Mesodermal cell (in vitro differentiated cells): ENCODE measurements around the gene LOXL1.
"Not testable (repeated sequence)": the region's sequence is repeated elsewhere in the genome, so short reads cannot be mapped to it uniquely, and the experiment has no call there.

Experiments
- H3K27ac ChIP-seq: 2 replicates; pipeline ENCODE4 v1.7.0; 2013; ENCODE audit warnings: mild to moderate bottlenecking, low read depth, low read length, moderate library complexity; ENCODE audit not compliant: severe bottlenecking
- H3K36me3 ChIP-seq: 2 replicates; pipeline ENCODE4 v1.7.1; 2013; ENCODE audit warnings: mild to moderate bottlenecking, low read length, moderate library complexity; ENCODE audit not compliant: control insufficient read depth, insufficient read depth
- H3K4me1 ChIP-seq: one replicate; pipeline ENCODE4 v1.7.1; 2013; ENCODE audit warnings: mild to moderate bottlenecking, low read length; ENCODE audit not compliant: insufficient read depth, control insufficient read depth, poor library complexity, severe bottlenecking
- H3K4me3 ChIP-seq: 2 replicates; pipeline ENCODE4 v1.7.0; 2013; ENCODE audit warnings: low read length, control low read depth, mild to moderate bottlenecking; ENCODE audit not compliant: insufficient read depth, poor library complexity, severe bottlenecking; ENCODE audit errors: extremely low read depth
- H3K9me3 ChIP-seq: 2 replicates; pipeline ENCODE4 v1.7.1; 2013; ENCODE audit warnings: mild to moderate bottlenecking, low read length, moderate library complexity; ENCODE audit not compliant: control insufficient read depth
- WGBS, 2 experiments: methylation state at CpG; one replicate each; pipeline ENCODE4 v1.1.5; 2013; ENCODE audit warnings: missing lambda C conversion rate in 2 of 2; ENCODE audit not compliant: insufficient coverage in 2 of 2; 5-methylcytosine and 5-hydroxymethylcytosine counted together

LOXL1 gene

DNA sequence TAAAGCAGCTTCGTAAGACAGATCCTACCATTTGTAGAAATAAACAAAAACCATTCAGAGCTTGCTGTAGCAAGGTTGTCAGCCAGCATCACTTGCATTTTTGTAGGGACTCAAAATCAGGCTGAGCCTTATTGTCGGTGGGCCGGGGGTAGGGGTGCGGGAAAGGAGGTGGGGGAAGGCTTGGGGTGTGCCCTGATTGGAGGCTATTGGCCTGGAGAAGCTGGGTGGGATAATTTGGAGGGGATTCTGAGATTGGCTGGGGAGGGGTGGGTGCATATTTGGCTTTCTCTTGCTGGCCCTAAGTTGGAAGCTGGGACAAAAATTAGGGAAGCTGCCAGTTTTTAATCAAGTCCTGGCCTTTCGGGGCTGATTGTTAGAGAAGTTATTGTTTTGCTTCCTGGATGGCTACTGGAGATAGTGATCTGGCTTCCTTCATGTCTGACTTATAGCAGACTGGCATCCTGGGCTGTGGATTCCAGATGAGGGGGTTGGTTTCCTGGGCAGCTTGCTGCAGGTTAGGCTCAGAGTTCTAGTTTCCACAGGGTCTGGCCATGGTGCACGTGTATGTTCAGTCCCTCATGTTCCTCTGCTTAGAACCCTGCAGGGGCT is 43.0 kb downstream of the LOXL1 start:
- Histone ChIP-seq H3K4me3 (no peak overlapping the region), H3K27ac (no peak overlapping the region), H3K36me3 (no peaks in the 10 kb centered on the region), H3K9me3 (no peaks in the 10 kb centered on the region), H3K4me1 (peaks cover 20% of the 10 kb centered on the region)
- 85 to 88% methylated on average over 5 of the region's 6 CpGs for WGBS, 2 experiments

DNA sequence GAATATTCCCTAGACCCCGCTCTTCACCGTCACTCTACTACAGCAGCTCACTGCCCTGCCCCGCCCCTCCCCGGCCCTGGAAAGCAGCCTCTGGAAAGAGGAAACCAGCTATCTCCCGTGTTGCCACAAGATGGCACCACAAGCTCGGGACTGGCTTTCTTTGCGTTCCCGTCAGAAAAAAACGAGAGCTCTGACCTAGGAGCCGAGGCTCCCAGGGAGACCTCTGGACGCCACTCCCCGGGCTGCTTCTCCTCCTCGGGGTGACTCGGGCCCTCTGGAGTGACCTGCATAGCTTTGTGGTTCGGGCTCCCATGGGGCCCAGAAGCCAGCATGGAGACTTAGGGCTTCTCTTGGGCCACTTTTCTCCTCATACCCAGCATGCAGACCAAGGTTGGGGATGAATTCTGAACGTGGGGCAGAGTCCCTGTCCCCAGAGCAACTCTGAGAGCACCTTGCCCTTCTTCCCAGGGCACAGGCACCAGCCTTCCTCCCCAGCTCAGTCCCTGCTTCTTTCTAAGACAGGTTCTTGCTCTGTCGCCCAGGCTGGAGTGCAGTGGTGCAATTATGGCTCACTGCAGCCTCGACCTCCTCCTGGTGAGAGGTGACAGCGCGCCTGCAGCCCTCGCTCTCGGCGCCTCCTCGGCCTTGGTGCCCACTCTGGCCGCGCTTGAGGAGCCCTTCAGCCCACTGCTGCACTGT is 46.9 kb downstream of the LOXL1 start:
- no peaks in the 10 kb centered on the region for H3K36me3 ChIP-seq
- H3K27ac ChIP-seq = no peak overlapping the region
- no peaks in the 10 kb centered on the region for H3K9me3 ChIP-seq
- peaks cover 2% of the 10 kb centered on the region for H3K4me1 ChIP-seq
- no peak overlapping the region for H3K4me3 ChIP-seq
- WGBS, 2 experiments = 9 to 35% methylated on average over 16 to 21 of the region's 26 CpGs

DNA sequence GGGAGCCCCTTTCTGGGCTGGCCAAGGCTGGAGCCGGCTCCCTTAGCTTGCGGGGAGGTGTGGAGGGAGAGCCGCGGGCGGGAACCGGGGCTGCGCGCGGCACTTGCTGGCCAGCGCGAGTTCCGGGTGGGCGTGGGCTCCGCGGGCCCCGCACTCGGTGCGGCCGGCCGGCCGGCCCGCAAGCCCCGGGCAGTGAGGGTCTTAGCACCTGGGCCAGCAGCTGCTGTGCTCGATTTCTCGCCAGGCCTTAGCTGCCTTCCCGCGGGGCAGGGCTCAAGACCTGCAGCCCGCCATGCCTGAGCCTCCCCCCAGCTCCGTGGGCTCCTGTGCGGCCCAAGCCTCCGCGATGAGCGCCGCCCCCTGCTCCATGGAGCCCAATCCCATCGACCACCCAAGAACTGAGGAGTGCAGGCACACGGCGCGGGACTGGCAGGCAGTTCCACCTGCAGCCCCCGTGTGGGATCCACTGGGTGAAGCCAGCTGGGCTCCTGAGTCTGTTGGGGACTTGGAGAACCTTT is 47.5 kb downstream of the LOXL1 start:
- not testable (repeated sequence) for H3K4me3 ChIP-seq, H3K27ac ChIP-seq, H3K9me3 ChIP-seq, H3K4me1 ChIP-seq, H3K36me3 ChIP-seq
- 93 to 97% methylated on average over 28 to 39 of the region's 39 CpGs for WGBS, 2 experiments

DNA sequence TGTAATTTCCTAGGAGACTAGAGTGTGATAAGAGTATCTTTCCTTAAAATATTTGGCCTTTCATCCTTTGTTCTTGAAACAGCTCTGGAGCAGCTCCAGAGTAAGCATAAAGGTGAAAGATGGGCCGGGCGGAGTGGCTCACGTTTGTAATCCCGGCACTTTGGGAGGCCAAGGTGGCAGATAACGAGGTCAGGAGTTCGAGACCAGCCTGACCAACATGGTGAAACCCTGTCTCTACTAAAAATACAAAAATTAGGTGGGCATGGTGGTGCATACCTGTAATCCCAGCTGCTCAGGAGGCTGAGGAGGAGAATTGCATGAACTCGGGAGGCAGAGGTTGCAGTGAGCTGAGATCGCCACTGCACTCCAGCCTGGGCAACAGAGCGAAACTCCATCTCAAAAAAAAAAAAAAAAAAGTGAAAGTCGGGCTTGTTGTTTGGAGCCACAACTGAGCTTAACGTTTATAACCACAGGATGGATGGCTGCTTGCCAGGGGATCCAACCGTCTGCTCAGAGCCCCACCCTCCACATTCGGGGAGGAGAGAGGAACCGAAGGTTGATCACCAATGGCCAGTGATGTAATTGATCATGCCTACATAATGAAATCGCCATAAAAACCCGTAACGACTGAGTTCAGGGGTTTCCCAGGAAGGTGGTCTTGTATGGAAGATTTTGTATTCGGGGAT is 49.3 kb downstream of the LOXL1 start:
- H3K36me3 ChIP-seq, H3K4me3 ChIP-seq, H3K4me1 ChIP-seq, H3K9me3 ChIP-seq, H3K27ac ChIP-seq: not testable (repeated sequence)
- 87% methylated on average over 14 of the region's 18 CpGs for WGBS, 2 experiments

DNA sequence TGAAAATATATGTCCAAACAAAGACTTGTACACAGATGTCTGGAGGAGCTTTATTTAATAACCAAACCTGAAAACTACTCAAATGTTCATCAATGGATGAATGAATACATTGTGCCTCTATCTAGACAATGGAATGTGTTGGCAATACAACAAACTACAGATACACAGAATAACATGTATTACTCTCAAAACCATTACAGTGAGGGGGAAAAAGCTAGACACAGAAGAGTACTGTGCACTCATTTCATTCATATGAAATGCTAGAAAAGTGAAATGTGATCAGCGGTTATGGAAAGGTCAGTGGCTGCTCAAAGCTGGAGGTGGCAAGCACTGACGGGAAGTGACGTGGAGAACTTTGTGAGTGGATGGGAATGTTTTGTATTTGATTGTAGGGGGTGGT is 52.6 kb downstream of the LOXL1 start:
- WGBS, 2 experiments = 96 to 100% methylated on average over 2 to 3 of the region's 3 CpGs

DNA sequence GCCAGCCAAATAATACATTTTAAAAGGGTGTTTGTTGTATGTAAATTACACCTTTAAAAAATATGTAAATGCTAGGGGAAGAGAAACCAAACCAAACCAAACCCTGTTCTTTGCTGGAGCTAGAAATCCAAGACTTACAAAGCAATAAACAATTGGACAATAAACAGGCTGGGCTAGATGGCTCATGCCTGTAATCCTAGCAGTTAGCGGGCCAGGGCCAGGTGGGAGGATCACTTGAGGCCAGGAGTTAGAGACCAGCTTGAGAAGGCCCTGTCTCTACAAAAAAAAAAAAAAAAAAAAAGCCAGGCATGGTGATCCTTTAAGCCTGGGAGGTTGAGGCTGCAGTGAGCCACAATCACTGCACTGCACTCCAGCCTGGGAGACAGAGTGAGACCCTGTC is 53.4 kb downstream of the LOXL1 start:
- no peak overlapping the region for H3K4me3 ChIP-seq
- no peaks in the 10 kb centered on the region for H3K4me1 ChIP-seq
- 86% methylated on average over 1 of the region's 1 CpG; no CpG with 5 or more reads in 1 of the 2 experiments for WGBS, 2 experiments
- H3K27ac ChIP-seq = no peak overlapping the region
- H3K9me3 ChIP-seq = no peaks in the 10 kb centered on the region
- no peaks in the 10 kb centered on the region for H3K36me3 ChIP-seq

More for the DNA sequence above, 52.6 kb downstream of the LOXL1 start:
- no peaks in the 10 kb centered on the region for H3K9me3 ChIP-seq
- H3K27ac ChIP-seq = no peak overlapping the region
- H3K4me1 ChIP-seq = no peaks in the 10 kb centered on the region
- H3K36me3 ChIP-seq = no peaks in the 10 kb centered on the region
- no peak overlapping the region for H3K4me3 ChIP-seq

DNA sequence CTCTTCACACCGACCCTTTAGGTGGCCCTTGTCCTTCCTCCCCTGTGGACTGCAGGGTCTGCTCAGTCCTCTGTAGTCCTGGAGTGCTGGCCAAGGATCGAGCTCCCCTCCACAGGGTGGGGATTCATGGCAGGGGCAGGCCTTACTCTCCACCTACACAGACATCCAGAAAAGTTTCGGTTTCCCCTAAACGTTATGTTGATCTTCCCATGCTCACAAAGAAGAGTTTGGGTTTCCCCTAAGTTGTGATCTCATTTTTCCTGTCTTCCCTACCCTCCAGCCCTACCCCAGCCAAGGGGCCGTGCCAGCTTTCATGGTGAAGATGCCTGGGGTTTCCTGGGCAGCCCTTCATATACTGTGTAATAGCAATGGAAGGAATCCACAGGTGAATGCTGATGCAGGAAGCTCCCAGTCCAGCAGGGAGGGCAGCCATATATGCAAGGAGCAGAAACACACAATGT is 55.5 kb downstream of the LOXL1 start:
- Histone ChIP-seq H3K9me3 (no peaks in the 10 kb centered on the region), H3K27ac (no peak overlapping the region), H3K36me3 (no peaks in the 10 kb centered on the region), H3K4me1 (no peaks in the 10 kb centered on the region), H3K4me3 (no peak overlapping the region)
- WGBS, 2 experiments = 86 to 100% methylated on average over 1 to 4 of the region's 5 CpGs

DNA sequence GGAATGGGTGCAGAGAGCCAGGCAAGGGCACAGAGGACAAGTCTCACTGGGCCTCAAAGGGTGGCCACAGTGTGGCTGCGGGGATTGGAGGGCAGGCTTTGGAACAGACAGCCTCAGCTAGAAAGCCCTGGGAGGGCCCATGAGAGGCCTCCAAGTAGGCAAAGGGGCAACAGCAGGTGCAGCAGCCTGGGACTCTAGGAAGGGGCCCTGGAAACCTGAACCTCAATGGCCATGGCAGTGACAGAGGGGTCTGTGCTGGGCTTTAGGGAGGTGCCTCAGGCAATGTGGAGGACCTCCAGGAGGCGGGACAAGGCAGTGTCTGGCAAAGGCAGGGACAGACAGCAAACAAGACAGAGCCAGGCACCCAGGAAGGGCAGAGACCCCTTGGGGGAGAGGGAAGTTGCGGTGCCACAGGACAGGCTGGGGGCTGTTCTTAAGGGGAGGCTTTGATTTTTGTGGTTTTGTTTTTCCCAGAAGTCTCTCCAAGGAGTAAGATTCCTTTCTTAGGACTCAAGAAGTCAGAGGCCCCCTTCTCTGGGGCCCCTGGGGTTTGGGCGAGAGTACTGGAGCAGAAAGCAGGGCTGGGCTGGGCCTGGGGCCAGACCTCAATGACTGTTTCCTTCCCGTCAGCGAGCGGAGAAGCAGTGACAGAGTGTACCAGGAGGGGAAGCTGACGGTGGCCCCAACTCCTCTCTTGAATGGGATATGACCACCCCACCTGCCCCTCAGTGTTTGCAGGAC is 56.1 kb downstream of the LOXL1 start:
- Histone ChIP-seq H3K4me1 (no peaks in the 10 kb centered on the region), H3K9me3 (no peaks in the 10 kb centered on the region), H3K36me3 (no peaks in the 10 kb centered on the region), H3K27ac (no peak overlapping the region), H3K4me3 (no peak overlapping the region)
- 91 to 93% methylated on average over 8 of the region's 8 CpGs for WGBS, 2 experiments

DNA sequence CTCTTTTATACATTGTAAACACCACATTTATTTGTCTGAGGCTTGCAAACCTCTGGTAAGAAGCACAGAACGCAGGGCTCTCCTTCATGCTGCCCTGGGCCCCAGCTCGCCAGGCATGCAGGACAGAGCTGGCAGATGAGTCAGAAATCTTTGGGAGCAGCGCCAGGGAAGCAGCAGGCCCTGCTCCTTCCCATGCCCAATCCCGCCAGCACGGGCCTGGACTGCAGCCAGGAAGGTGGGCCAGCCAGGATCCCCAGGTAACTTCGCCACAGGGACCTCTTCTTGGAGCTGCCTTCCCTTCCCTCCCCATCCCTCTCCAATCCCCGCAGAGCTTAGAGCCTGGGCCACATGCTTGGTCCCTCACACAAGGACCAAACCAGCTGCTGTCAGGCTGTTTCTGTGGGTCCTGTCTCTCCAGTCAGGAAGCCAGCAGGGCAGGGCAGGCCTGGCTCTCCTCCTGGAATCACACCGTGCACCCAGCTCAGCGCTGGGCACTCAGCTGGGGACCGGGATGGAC is 57.0 kb downstream of the LOXL1 start:
- Histone ChIP-seq H3K4me1 (peaks cover 7% of the 10 kb centered on the region), H3K4me3 (no peak overlapping the region), H3K27ac (no peak overlapping the region), H3K9me3 (no peaks in the 10 kb centered on the region), H3K36me3 (no peaks in the 10 kb centered on the region)
- 86 to 96% methylated on average over 4 to 10 of the region's 10 CpGs for WGBS, 2 experiments

DNA sequence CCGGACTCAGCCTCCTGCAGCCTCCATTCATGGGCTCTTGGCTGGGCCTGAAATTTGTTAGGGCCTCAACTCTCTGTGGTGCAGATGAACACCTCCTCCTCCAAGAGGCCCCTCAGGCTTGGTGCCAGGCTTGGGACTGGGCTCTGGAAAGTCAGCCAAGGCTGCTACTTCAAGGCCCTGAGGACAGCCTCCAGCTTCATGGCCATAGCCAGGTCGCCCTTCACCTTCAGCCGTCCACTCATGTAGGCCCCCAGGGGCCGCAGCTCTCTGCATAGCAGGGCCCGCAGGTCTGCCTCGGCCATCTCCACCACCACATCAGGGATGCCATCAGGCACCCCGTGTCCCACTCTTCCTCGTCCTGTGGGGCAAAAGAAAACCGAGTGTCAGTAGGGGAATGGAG is 57.5 kb downstream of the LOXL1 start:
- WGBS, 2 experiments = 87 to 98% methylated on average over 5 to 9 of the region's 9 CpGs
- Histone ChIP-seq H3K27ac (no peak overlapping the region), H3K36me3 (no peaks in the 10 kb centered on the region), H3K4me3 (no peak overlapping the region), H3K9me3 (no peaks in the 10 kb centered on the region), H3K4me1 (peaks cover 12% of the 10 kb centered on the region)
